Activated T-cell treated with anti-CD3 and anti-CD28 coated beads, Interleukin-2, amount 50 U/mL, for 72 hours (primary cell): ENCODE data around the gene SOWAHA. TPM values are rescaled to one million over a fixed set of nuclear protein-coding genes. Genes with fewer than 3 reads are reported as not detected.
"Not testable (repeated sequence)": the region's sequence is repeated elsewhere in the genome, so short reads cannot be mapped to it uniquely, and the experiment has no call there.

ENCODE experiments used
- ATAC-seq, 2 donors: fragments of 150-1000 bp; cut with Tn5 transposase; replicated peaks in 1 of 2; 2 replicates each; pipeline ENCODE4 v1.10.0; 2021; ENCODE audit warnings: moderate library complexity in 2 of 2, mild to moderate bottlenecking in 1 of 2
- DNase-seq, 2 donors: peaks; one replicate each; pipeline ENCODE4 v3.0.0; 2021 to 2022; ENCODE audit warnings: mixed read lengths in 1 of 2
- H3K27ac Mint-ChIP-seq: one replicate; pipeline ENCODE4 v1.8.0; 2022; ENCODE audit warnings: mild to moderate bottlenecking, moderate library complexity, mixed read lengths
- H3K27me3 Mint-ChIP-seq: one replicate; pipeline ENCODE4 v1.8.0; 2022; ENCODE audit warnings: low read depth, mixed read lengths
- H3K36me3 Mint-ChIP-seq, 2 donors: one replicate each; pipeline ENCODE4 v1.8.0; 2022; ENCODE audit warnings: mixed read lengths in 2 of 2, mild to moderate bottlenecking in 1 of 2; ENCODE audit not compliant: insufficient read depth in 2 of 2
- H3K4me1 Mint-ChIP-seq: one replicate; pipeline ENCODE4 v1.8.0; 2022; ENCODE audit warnings: low read depth, mixed read lengths
- H3K4me3 Mint-ChIP-seq, 2 donors: one replicate each; pipeline ENCODE4 v1.8.0; 2022; ENCODE audit warnings: mild to moderate bottlenecking in 2 of 2, mixed read lengths in 2 of 2, moderate library complexity in 2 of 2
- H3K9me3 Mint-ChIP-seq, 2 donors: one replicate each; pipeline ENCODE4 v1.8.0; 2022; ENCODE audit warnings: mixed read lengths in 2 of 2
- total RNA-seq, 2 donors: library from RNA; stranded (reverse); gene quantifications; one replicate each; pipeline ENCODE4 v1.2.3, GENCODE V29; 2022

SOWAHA gene
- total RNA-seq, 2 donors from 2014 or later, result not detected

GRCh38 chr5:132840313-132840712, 27.2 kb downstream of the SOWAHA start:
- H3K36me3 Mint-ChIP-seq, result no peaks in the 10 kb centered on the region
- H3K27ac Mint-ChIP-seq, result no peak overlapping the region
- peaks cover 4% of the 10 kb centered on the region for H3K4me1 Mint-ChIP-seq
- ATAC-seq, result no peak
- DNase-seq, result no peak
- H3K9me3 Mint-ChIP-seq, result no peaks in the 10 kb centered on the region
- H3K4me3 Mint-ChIP-seq, result no peak overlapping the region
- no peaks in the 10 kb centered on the region for H3K27me3 Mint-ChIP-seq

- DNase-seq (no peak), ATAC-seq (no peak)
- Mint-ChIP-seq H3K4me1 (peaks cover 4% of the 10 kb centered on the region), H3K36me3 (no peaks in the 10 kb centered on the region), H3K4me3 (no peak overlapping the region), H3K9me3 (no peaks in the 10 kb centered on the region), H3K27ac (no peak overlapping the region), H3K27me3 (no peaks in the 10 kb centered on the region)
These were observed 27.8 kb downstream of the SOWAHA start for GRCh38 chr5:132840896-132841295.

- H3K27me3 Mint-ChIP-seq, result no peaks in the 10 kb centered on the region
- ATAC-seq (peak; percentile 37 to 56), DNase-seq (no peak)
- H3K4me3 Mint-ChIP-seq, result no peak overlapping the region
- H3K36me3 Mint-ChIP-seq, result no peaks in the 10 kb centered on the region
- H3K4me1 Mint-ChIP-seq, result peaks cover 4% of the 10 kb centered on the region
- no peaks in the 10 kb centered on the region for H3K9me3 Mint-ChIP-seq
- H3K27ac Mint-ChIP-seq, result no peak overlapping the region
These were observed 28.2 kb downstream of the SOWAHA start for GRCh38 chr5:132841305-132841704.

GRCh38 chr5:132848270-132848669, 35.2 kb downstream of the SOWAHA start:
- ATAC-seq (no peak), DNase-seq (no peak)
- Mint-ChIP-seq H3K4me1 (peaks cover 4% of the 10 kb centered on the region), H3K27ac (no peak overlapping the region), H3K4me3 (no peak overlapping the region), H3K36me3 (no peaks in the 10 kb centered on the region), H3K9me3 (no peaks in the 10 kb centered on the region), H3K27me3 (peaks cover 6% of the 10 kb centered on the region)

GRCh38 chr5:132849347-132849746, 36.2 kb downstream of the SOWAHA start:
- DNase-seq (no peak), ATAC-seq (no peak)
- Mint-ChIP-seq H3K27me3 (peaks cover 6% of the 10 kb centered on the region), H3K4me1 (peaks cover 4% of the 10 kb centered on the region), H3K4me3 (no peak overlapping the region), H3K27ac (no peak overlapping the region), H3K9me3 (no peaks in the 10 kb centered on the region), H3K36me3 (no peaks in the 10 kb centered on the region)

GRCh38 chr5:132850066-132850465, 37.0 kb downstream of the SOWAHA start:
- DNase-seq (no peak), ATAC-seq (no peak)
- Mint-ChIP-seq H3K27me3 (peaks cover 6% of the 10 kb centered on the region), H3K27ac (no peak overlapping the region), H3K4me3 (no peak overlapping the region), H3K4me1 (peaks cover 4% of the 10 kb centered on the region), H3K36me3 (no peaks in the 10 kb centered on the region), H3K9me3 (no peaks in the 10 kb centered on the region)

GRCh38 chr5:132853323-132853722, 40.2 kb downstream of the SOWAHA start:
- H3K4me3 Mint-ChIP-seq, result no peak overlapping the region
- H3K4me1 Mint-ChIP-seq, result peaks cover 4% of the 10 kb centered on the region
- no peak overlapping the region for H3K27ac Mint-ChIP-seq
- no peaks in the 10 kb centered on the region for H3K9me3 Mint-ChIP-seq
- ATAC-seq (no peak), DNase-seq (no peak)
- H3K27me3 Mint-ChIP-seq, result peaks cover 17% of the 10 kb centered on the region
- H3K36me3 Mint-ChIP-seq, result no peaks in the 10 kb centered on the region

- H3K27ac Mint-ChIP-seq, result no peak overlapping the region
- H3K27me3 Mint-ChIP-seq, result peaks cover 17% of the 10 kb centered on the region
- peaks cover 4% of the 10 kb centered on the region for H3K4me1 Mint-ChIP-seq
- H3K9me3 Mint-ChIP-seq, result no peaks in the 10 kb centered on the region
- H3K36me3 Mint-ChIP-seq, result no peaks in the 10 kb centered on the region
- no peak overlapping the region for H3K4me3 Mint-ChIP-seq
- ATAC-seq (no peak), DNase-seq (no peak)
These were observed 40.7 kb downstream of the SOWAHA start for GRCh38 chr5:132853790-132854189.

- Mint-ChIP-seq H3K9me3 (no peaks in the 10 kb centered on the region), H3K4me3 (no peak overlapping the region), H3K27me3 (peaks cover 17% of the 10 kb centered on the region), H3K4me1 (peaks cover 4% of the 10 kb centered on the region), H3K36me3 (no peaks in the 10 kb centered on the region), H3K27ac (no peak overlapping the region)
- ATAC-seq (no peak), DNase-seq (no peak)
These were observed 41.2 kb downstream of the SOWAHA start for GRCh38 chr5:132854301-132854700.

GRCh38 chr5:132854992-132855391, 41.9 kb downstream of the SOWAHA start:
- DNase-seq, H3K27ac Mint-ChIP-seq: not testable (repeated sequence)

GRCh38 chr5:132856011-132856410, 42.9 kb downstream of the SOWAHA start:
- H3K9me3 Mint-ChIP-seq, result no peaks in the 10 kb centered on the region
- no peak for DNase-seq
- no peaks in the 10 kb centered on the region for H3K4me1 Mint-ChIP-seq
- H3K27ac Mint-ChIP-seq, result no peak overlapping the region
- peaks cover 12% of the 10 kb centered on the region for H3K27me3 Mint-ChIP-seq
- no peaks in the 10 kb centered on the region for H3K36me3 Mint-ChIP-seq
- H3K4me3 Mint-ChIP-seq, result no peak overlapping the region
- no peak for ATAC-seq

More at GRCh38 chr5:132854992-132855391, 41.9 kb downstream of the SOWAHA start:
- H3K9me3 Mint-ChIP-seq, H3K36me3 Mint-ChIP-seq, ATAC-seq, H3K4me3 Mint-ChIP-seq, H3K4me1 Mint-ChIP-seq: not testable (repeated sequence)
- H3K27me3 Mint-ChIP-seq, result peaks cover 13% of the 10 kb centered on the region

GRCh38 chr5:132859889-132860437, 46.9 kb downstream of the SOWAHA start:
- Mint-ChIP-seq H3K36me3 (no peaks in the 10 kb centered on the region), H3K27ac (no peak overlapping the region), H3K27me3 (peaks cover 12% of the 10 kb centered on the region), H3K4me3 (no peak overlapping the region), H3K4me1 (no peaks in the 10 kb centered on the region), H3K9me3 (no peaks in the 10 kb centered on the region)
- no peak for DNase-seq
- ATAC-seq, result peak in 1 of 2 donors; percentile 26

GRCh38 chr5:132860742-132861141, 47.6 kb downstream of the SOWAHA start:
- ATAC-seq (no peak), DNase-seq (no peak)
- Mint-ChIP-seq H3K27ac (no peak overlapping the region), H3K27me3 (peaks cover 6% of the 10 kb centered on the region), H3K4me1 (no peaks in the 10 kb centered on the region), H3K36me3 (no peaks in the 10 kb centered on the region), H3K4me3 (no peak overlapping the region), H3K9me3 (no peaks in the 10 kb centered on the region)

GRCh38 chr5:132865668-132866341, 52.7 kb downstream of the SOWAHA start:
- Mint-ChIP-seq H3K27ac (peak overlapping the region; percentile 94), H3K9me3 (no peaks in the 10 kb centered on the region), H3K4me3 (peak overlapping the region; percentile 89 to 92), H3K4me1 (peaks cover 22% of the 10 kb centered on the region), H3K27me3 (no peaks in the 10 kb centered on the region), H3K36me3 (peaks cover 5 to 7% of the 10 kb centered on the region in 2 donors)
- ATAC-seq, result peak; percentile 36 to 43
- DNase-seq, result no peak
